CD14-positive monocyte (primary cell): ENCODE data around the gene DHCR7. TPM values are rescaled to one million over a fixed set of nuclear protein-coding genes. Genes with fewer than 3 reads are reported as not detected.

Experiments
- DNase-seq, 3 donors: peaks; one replicate each; pipeline ENCODE4 v3.0.0-alpha.2; 2011 to 2022
- H2AFZ ChIP-seq: 2 replicates; pipeline ENCODE4 v1.6.0; 2012; ENCODE audit warnings: mild to moderate bottlenecking, low read depth, low read length, inconsistent platforms; ENCODE audit not compliant: insufficient read depth, poor library complexity, severe bottlenecking
- H3K27ac ChIP-seq, 2 donors: 1 replicate in 1 of 2; 2 replicates in 1 of 2; pipeline ENCODE4 v1.5.1; 2012 to 2013; ENCODE audit warnings: low read length in 2 of 2, control low read depth in 1 of 2, inconsistent platforms in 1 of 2, low read depth in 1 of 2, mild to moderate bottlenecking in 1 of 2
- H3K27me3 ChIP-seq, 2 donors: one replicate each; pipeline versions ENCODE4 v1.6.0 to v1.6.1; 2011 to 2013; ENCODE audit warnings: low read length in 2 of 2; ENCODE audit not compliant: control insufficient read depth in 2 of 2, insufficient read depth in 2 of 2
- H3K36me3 ChIP-seq, 2 donors: replicated peaks in 1 of 2; 1 replicate in 1 of 2; 2 replicates in 1 of 2; pipeline versions ENCODE4 v1.5.1 to v1.6.1; 2012 to 2013; ENCODE audit warnings: low read length in 2 of 2, control low read depth in 1 of 2, inconsistent platforms in 1 of 2, mild to moderate bottlenecking in 1 of 2; ENCODE audit not compliant: insufficient read depth in 2 of 2, control insufficient read depth in 1 of 2
- H3K4me1 ChIP-seq, 2 donors: 1 replicate in 1 of 2; 2 replicates in 1 of 2; pipeline versions ENCODE4 v1.5.1 to v1.6.1; 2012 to 2013; ENCODE audit warnings: low read length in 2 of 2, control low read depth in 1 of 2, inconsistent platforms in 1 of 2, mild to moderate bottlenecking in 1 of 2, moderate library complexity in 1 of 2; ENCODE audit not compliant: insufficient read depth in 2 of 2, control insufficient read depth in 1 of 2
- H3K4me2 ChIP-seq: replicated peaks from 2 replicates; pipeline ENCODE3; 2012; ENCODE audit warnings: low read length, moderate library complexity, mild to moderate bottlenecking; ENCODE audit not compliant: poor library complexity, severe bottlenecking; ENCODE audit errors: extremely low read depth
- H3K4me3 ChIP-seq, 3 experiments: fragments of 200-600 bp in 1 of 3; sonication (generic) in 1 of 3; replicated peaks in 1 of 3; 1 replicate in 2 of 3; 2 replicates in 1 of 3; pipeline ENCODE4 v1.5.1; 2011 to 2013; ENCODE audit warnings: low read length in 3 of 3, mild to moderate bottlenecking in 3 of 3, control low read depth in 2 of 3, low read depth in 2 of 3, inconsistent platforms in 1 of 3, moderate library complexity in 1 of 3
- H3K79me2 ChIP-seq: 2 replicates; pipeline ENCODE4 v1.6.0; 2012; ENCODE audit warnings: mild to moderate bottlenecking, control low read depth, inconsistent platforms, low read length, moderate library complexity; ENCODE audit not compliant: insufficient read depth
- H3K9ac ChIP-seq: 2 replicates; pipeline ENCODE4 v1.6.0; 2017; ENCODE audit warnings: low read length, mild to moderate bottlenecking; ENCODE audit not compliant: insufficient read depth, poor library complexity, severe bottlenecking
- H3K9me3 ChIP-seq, 2 donors: replicated peaks in 1 of 2; 1 replicate in 1 of 2; 2 replicates in 1 of 2; pipeline versions ENCODE4 v1.5.1 to v1.6.1; 2012 to 2013; ENCODE audit warnings: low read length in 2 of 2, control low read depth in 1 of 2; ENCODE audit not compliant: control insufficient read depth in 1 of 2, insufficient read depth in 1 of 2
- H4K20me1 ChIP-seq: 2 replicates; pipeline ENCODE4 v1.6.0; 2012; ENCODE audit warnings: mild to moderate bottlenecking, low read length, control low read depth, moderate library complexity; ENCODE audit not compliant: insufficient read depth
- H3K27ac Mint-ChIP-seq, 7 donors: one replicate each; pipeline ENCODE4 v1.8.0; 2020; ENCODE audit warnings: mild to moderate bottlenecking in 7 of 7, mixed read lengths in 7 of 7, moderate library complexity in 6 of 7, inconsistent platforms in 2 of 7
- H3K27me3 Mint-ChIP-seq, 3 donors: one replicate each; pipeline ENCODE4 v1.8.0; 2021 to 2022; ENCODE audit warnings: low read depth in 3 of 3, mild to moderate bottlenecking in 3 of 3, mixed read lengths in 3 of 3, moderate library complexity in 3 of 3, inconsistent platforms in 1 of 3
- H3K36me3 Mint-ChIP-seq, 2 donors: one replicate each; pipeline ENCODE4 v1.8.0; 2020; ENCODE audit warnings: mixed read lengths in 2 of 2, inconsistent platforms in 1 of 2, mild to moderate bottlenecking in 1 of 2
- H3K4me1 Mint-ChIP-seq: one replicate; pipeline ENCODE4 v1.8.0; 2020; ENCODE audit warnings: mild to moderate bottlenecking, mixed read lengths
- H3K4me3 Mint-ChIP-seq, 2 donors: one replicate each; pipeline ENCODE4 v1.8.0; 2020; ENCODE audit warnings: mild to moderate bottlenecking in 2 of 2, mixed read lengths in 2 of 2, moderate library complexity in 1 of 2
- H3K9me3 Mint-ChIP-seq, 7 donors: one replicate each; pipeline ENCODE4 v1.8.0; 2020 to 2022; ENCODE audit warnings: mixed read lengths in 7 of 7, mild to moderate bottlenecking in 6 of 7, moderate library complexity in 6 of 7, inconsistent platforms in 2 of 7
- WGBS: methylation state at CpG from one replicate; pipeline ENCODE4 v1.1.5; 2013; ENCODE audit warnings: missing lambda C conversion rate; ENCODE audit not compliant: insufficient coverage; 5-methylcytosine and 5-hydroxymethylcytosine counted together
- intact Hi-C, 2 donors: fragments of 100-400 bp; cut with micrococcal nuclease; formaldehyde crosslinking; loops; one replicate each; pipeline versions ENCODE4 v1.15.0 to v1.15.1; 2023
- polyA plus RNA-seq, 3 donors: library from polyadenylated mRNA; depleted of rRNA in 1 of 3; unstranded in 2 of 3; stranded (reverse) in 1 of 3; fragments of 300-500 nt in 2 of 3; fragments of >200 nt in 1 of 3; fragmentation: Illumina TruSeq in 2 of 3; gene quantifications; 1 replicate in 2 of 3; 2 replicates in 1 of 3; pipeline ENCODE4 v1.2.3, GENCODE V29; 2012 to 2021
- TF ChIP-seq, protein P1 (sequence below): fragments of 200-600 bp; IDR thresholded peaks from one replicate; pipeline ENCODE4 v1.8.0; 2022; ENCODE audit warnings: antibody characterized with exemption, mild to moderate bottlenecking

DHCR7 gene
- polyA plus RNA-seq, 3 donors, result 2.2 to 3.9 (median 2.2) TPM

DNA sequence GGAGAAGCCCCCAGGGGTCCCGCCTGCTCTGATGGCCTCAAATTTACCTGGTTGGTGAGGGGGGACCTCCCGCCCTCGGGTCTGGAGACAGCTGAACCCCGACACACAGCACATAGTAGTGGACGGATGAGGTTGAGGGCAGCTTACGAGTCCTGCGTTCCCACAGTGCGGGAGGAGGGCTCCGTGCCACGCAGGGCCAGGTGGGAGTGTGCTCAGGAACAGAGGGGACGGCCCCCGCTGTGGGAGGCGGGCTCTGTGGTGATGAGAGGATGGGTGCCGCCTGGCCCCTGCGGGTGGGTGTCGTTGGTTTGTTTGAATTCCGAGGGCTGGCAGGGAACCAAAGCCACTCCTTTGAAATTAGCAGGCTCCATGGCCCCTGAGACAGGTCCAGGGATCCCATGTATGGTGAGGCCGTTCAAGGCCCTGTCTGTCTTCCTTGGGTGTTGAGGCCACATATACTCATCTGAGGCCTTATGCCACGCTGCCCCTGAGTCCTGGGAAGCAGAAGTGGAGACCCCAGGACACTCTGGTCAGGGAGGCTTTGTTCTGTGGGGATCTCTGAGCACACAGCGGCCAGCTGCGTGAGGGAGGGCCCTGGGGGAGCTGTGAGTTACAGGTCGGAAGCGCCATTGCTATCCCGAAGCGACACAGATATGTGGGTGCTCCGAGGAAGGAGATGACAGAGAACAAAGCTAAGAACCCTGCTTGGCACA, 26.7 kb upstream of the DHCR7 start:
- Mint-ChIP-seq H3K36me3 (peaks cover 85 to 95% of the 10 kb centered on the region in 2 donors), H3K9me3 (peaks cover 0 to 2% (median 0%) of the 10 kb centered on the region in 7 donors), H3K4me3 (no peak overlapping the region), H3K27me3 (no peaks in the 10 kb centered on the region), H3K4me1 (no peaks in the 10 kb centered on the region), H3K27ac (peak overlapping the region in 2 of 7 donors; percentile 42 to 61)
- H3K4me2 ChIP-seq, result no peak overlapping the region
- H3K79me2 ChIP-seq, result no peaks in the 10 kb centered on the region
- H3K27me3 ChIP-seq, result no peaks in the 10 kb centered on the region
- no peaks in the 10 kb centered on the region for H3K4me1 ChIP-seq
- no peak overlapping the region for H3K27ac ChIP-seq
- peaks cover 86 to 91% of the 10 kb centered on the region in 2 donors for H3K36me3 ChIP-seq
- no peak for DNase-seq
- intact Hi-C loops, result no loop called here
- H3K9ac ChIP-seq, result no peak overlapping the region
- H3K9me3 ChIP-seq, result no peaks in the 10 kb centered on the region
- no peak overlapping the region for H3K4me3 ChIP-seq
- TF ChIP-seq, protein P1, sequence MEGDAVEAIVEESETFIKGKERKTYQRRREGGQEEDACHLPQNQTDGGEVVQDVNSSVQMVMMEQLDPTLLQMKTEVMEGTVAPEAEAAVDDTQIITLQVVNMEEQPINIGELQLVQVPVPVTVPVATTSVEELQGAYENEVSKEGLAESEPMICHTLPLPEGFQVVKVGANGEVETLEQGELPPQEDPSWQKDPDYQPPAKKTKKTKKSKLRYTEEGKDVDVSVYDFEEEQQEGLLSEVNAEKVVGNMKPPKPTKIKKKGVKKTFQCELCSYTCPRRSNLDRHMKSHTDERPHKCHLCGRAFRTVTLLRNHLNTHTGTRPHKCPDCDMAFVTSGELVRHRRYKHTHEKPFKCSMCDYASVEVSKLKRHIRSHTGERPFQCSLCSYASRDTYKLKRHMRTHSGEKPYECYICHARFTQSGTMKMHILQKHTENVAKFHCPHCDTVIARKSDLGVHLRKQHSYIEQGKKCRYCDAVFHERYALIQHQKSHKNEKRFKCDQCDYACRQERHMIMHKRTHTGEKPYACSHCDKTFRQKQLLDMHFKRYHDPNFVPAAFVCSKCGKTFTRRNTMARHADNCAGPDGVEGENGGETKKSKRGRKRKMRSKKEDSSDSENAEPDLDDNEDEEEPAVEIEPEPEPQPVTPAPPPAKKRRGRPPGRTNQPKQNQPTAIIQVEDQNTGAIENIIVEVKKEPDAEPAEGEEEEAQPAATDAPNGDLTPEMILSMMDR, result no peak
- WGBS, result 99% methylated on average over 26 of the region's 26 CpGs
- peaks cover 4% of the 10 kb centered on the region for H4K20me1 ChIP-seq
- no peak overlapping the region for H2AFZ ChIP-seq

DNA sequence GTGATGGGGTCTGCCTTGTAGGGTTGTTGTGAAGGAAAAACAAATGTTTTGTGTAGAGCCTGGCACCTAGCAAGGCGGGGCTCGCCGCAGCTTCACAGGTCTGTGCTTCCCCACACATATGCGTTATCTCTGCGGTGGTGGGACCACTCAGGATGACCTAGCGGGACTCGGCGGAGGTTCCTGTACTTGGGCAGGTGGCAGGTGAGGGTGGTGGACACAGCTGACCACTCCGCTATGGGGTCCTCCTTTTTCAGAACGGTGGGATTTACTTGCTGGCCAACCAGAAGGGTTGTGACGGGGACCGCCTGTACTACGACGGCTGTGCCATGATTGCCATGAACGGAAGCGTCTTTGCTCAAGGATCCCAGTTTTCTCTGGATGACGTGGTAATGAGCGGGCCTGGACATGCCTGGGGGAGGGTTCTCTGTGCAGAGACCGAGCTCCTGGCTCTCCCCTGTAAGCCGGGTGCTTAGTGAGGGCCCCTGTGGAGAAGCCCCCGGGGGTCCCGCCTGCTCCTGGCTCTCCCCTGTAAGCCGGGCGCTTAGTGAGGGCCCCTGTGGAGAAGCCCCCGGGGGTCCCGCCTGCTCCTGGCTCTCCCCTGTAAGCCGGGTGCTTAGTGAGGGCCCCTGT, 26.1 kb upstream of the DHCR7 start:
- H3K36me3 Mint-ChIP-seq, result peaks cover 78 to 93% of the 10 kb centered on the region in 2 donors
- Histone ChIP-seq H2AFZ (no peak overlapping the region), H4K20me1 (peaks cover 4% of the 10 kb centered on the region)

More for the DNA sequence above, 26.1 kb upstream of the DHCR7 start:
- no peak for DNase-seq
- Mint-ChIP-seq H3K4me1 (no peaks in the 10 kb centered on the region), H3K27me3 (no peaks in the 10 kb centered on the region), H3K4me3 (no peak overlapping the region), H3K9me3 (peaks cover 0 to 2% (median 0%) of the 10 kb centered on the region in 7 donors), H3K27ac (peak overlapping the region in 2 of 7 donors; percentile 42 to 57)
- intact Hi-C loops, result no loop called here
- peaks cover 79 to 86% of the 10 kb centered on the region in 2 donors for H3K36me3 ChIP-seq
- H3K9ac ChIP-seq, result no peak overlapping the region
- no peaks in the 10 kb centered on the region for H3K79me2 ChIP-seq
- H3K27ac ChIP-seq, result no peak overlapping the region
- no peaks in the 10 kb centered on the region for H3K9me3 ChIP-seq
- H3K4me1 ChIP-seq, result no peaks in the 10 kb centered on the region
- no peak overlapping the region for H3K4me2 ChIP-seq
- H3K4me3 ChIP-seq, result no peak overlapping the region
- no peaks in the 10 kb centered on the region for H3K27me3 ChIP-seq
- TF ChIP-seq, protein P1, result no peak
- 98% methylated on average over 22 of the region's 27 CpGs for WGBS
